COR-L47 (cell line): Measurements from ENCODE around the gene GGN.
A peak's percentile ranks its signal among the peaks of the same experiment; 100 is the strongest.
"Not testable (repeated sequence)": the region's sequence is repeated elsewhere in the genome, so short reads cannot be mapped to it uniquely, and the experiment has no call there.

ENCODE experiments used
- DNase-seq: peaks from one replicate; lab custom pipeline; 2025; lab: John Stamatoyannopoulos, UW

The GGN gene

GRCh38 chr19:38361633-38362075, 26.2 kb downstream of the GGN start:
- DNase-seq, result peak; percentile 71

GRCh38 chr19:38360839-38361631, 26.8 kb downstream of the GGN start:
- no peak for DNase-seq

GRCh38 chr19:38360351-38360750, 27.5 kb downstream of the GGN start:
- no peak for DNase-seq

GRCh38 chr19:38359242-38360021, 28.4 kb downstream of the GGN start:
- no peak for DNase-seq

GRCh38 chr19:38358071-38358470, 29.8 kb downstream of the GGN start:
- DNase-seq, result no peak

- DNase-seq, result no peak
Measured at GRCh38 chr19:38355728-38356725, 31.8 kb downstream of the GGN start.

GRCh38 chr19:38352611-38353010, 35.2 kb downstream of the GGN start:
- DNase-seq, result no peak

- no peak for DNase-seq
Measured at GRCh38 chr19:38351865-38352395, 35.9 kb downstream of the GGN start.

GRCh38 chr19:38350883-38351282, 37.0 kb downstream of the GGN start:
- DNase-seq, result no peak

- DNase-seq, result no peak
Measured at GRCh38 chr19:38346837-38347236, 41.0 kb downstream of the GGN start.

GRCh38 chr19:38340927-38341326, 46.9 kb downstream of the GGN start:
- no peak for DNase-seq

GRCh38 chr19:38339011-38339410, 48.8 kb downstream of the GGN start:
- not testable (repeated sequence) for DNase-seq

GRCh38 chr19:38337360-38337653, 50.5 kb downstream of the GGN start:
- no peak for DNase-seq

- peak; percentile 90 for DNase-seq
Measured at GRCh38 chr19:38336638-38337359, 51.0 kb downstream of the GGN start.

- DNase-seq, result peak; percentile 93
Measured at GRCh38 chr19:38335949-38336637, 51.7 kb downstream of the GGN start.
